GM06990 (cell line): Measurements from ENCODE around the gene ADGRG3.

Experiments
- DNase-seq: peaks from one replicate; pipeline ENCODE4 v3.0.0-alpha.2; 2011; ENCODE audit not compliant: insufficient read length; ENCODE audit errors: extremely low read depth
- H3K27me3 ChIP-seq: replicated peaks from 2 replicates; pipeline ENCODE4 v1.6.0; 2011; ENCODE audit warnings: low read length; ENCODE audit not compliant: control insufficient read depth, insufficient read depth
- H3K36me3 ChIP-seq: 2 replicates; pipeline ENCODE4 v1.5.1; 2011; ENCODE audit warnings: low read length; ENCODE audit not compliant: control insufficient read depth, insufficient read depth
- H3K4me3 ChIP-seq: replicated peaks from 2 replicates; pipeline ENCODE4 v1.5.1; 2011; ENCODE audit warnings: low read depth, mild to moderate bottlenecking, control low read depth, low read length
- CTCF ChIP-seq: IDR thresholded peaks from 2 replicates; pipeline ENCODE4 v1.5.1; 2011; ENCODE audit warnings: low read length, control low read depth, mild to moderate bottlenecking, inconsistent platforms; ENCODE audit not compliant: insufficient read depth, poor library complexity, severe bottlenecking

Gene ADGRG3

GRCh38 chr16:57651344-57652333, 16.5 kb upstream of the ADGRG3 start:
- DNase-seq: no peak
- no peaks in the 10 kb centered on the region for H3K36me3 ChIP-seq
- no peak for TF ChIP-seq CTCF

GRCh38 chr16:57652695-57653471, 15.2 kb upstream of the ADGRG3 start:
- DNase-seq: no peak
- no peaks in the 10 kb centered on the region for H3K36me3 ChIP-seq
- TF ChIP-seq CTCF: no peak
- H3K4me3 ChIP-seq: no peak overlapping the region
- no peaks in the 10 kb centered on the region; the same call in 1 of the 2 replicates for H3K27me3 ChIP-seq

More at GRCh38 chr16:57651344-57652333, 16.5 kb upstream of the ADGRG3 start:
- no peaks in the 10 kb centered on the region; the same call in 1 of the 2 replicates for H3K27me3 ChIP-seq
- H3K4me3 ChIP-seq: no peak overlapping the region

GRCh38 chr16:57653936-57654335, 14.2 kb upstream of the ADGRG3 start:
- DNase-seq: no peak
- Histone ChIP-seq H3K27me3 (no peaks in the 10 kb centered on the region; the same call in none of the 2 replicates), H3K4me3 (no peak overlapping the region), H3K36me3 (no peaks in the 10 kb centered on the region)
- TF ChIP-seq CTCF: no peak

GRCh38 chr16:57656342-57656955, 11.7 kb upstream of the ADGRG3 start:
- Histone ChIP-seq H3K27me3 (no peaks in the 10 kb centered on the region; the same call in none of the 2 replicates), H3K36me3 (no peaks in the 10 kb centered on the region), H3K4me3 (no peak overlapping the region)
- TF ChIP-seq CTCF: no peak
- DNase-seq: no peak

GRCh38 chr16:57657228-57657627, 10.9 kb upstream of the ADGRG3 start:
- Histone ChIP-seq H3K36me3 (no peaks in the 10 kb centered on the region), H3K27me3 (no peaks in the 10 kb centered on the region; the same call in none of the 2 replicates), H3K4me3 (no peak overlapping the region)
- DNase-seq: no peak
- no peak for TF ChIP-seq CTCF
